Measurements from ENCODE around the gene MXRA8. TPM values are rescaled to one million over a fixed set of nuclear protein-coding genes. Genes with fewer than 3 reads are reported as not detected.
"Not testable (repeated sequence)": the region's sequence is repeated elsewhere in the genome, so short reads cannot be mapped to it uniquely, and the experiment has no call there.

The MXRA8 gene
- total RNA-seq, 4 donors from 2014 or later = 57.1 to 143 (median 106) TPM

- intact Hi-C loops (cut with DNase I) = no loop called here
- TF ChIP-seq POLR2A (IDR thresholded peaks at IDR 0.05) (no peak), CTCF (IDR thresholded peaks at IDR 0.05) (no peak)
- Histone ChIP-seq H3K27me3 (no peaks in the 10 kb centered on the region), H3K36me3 (peaks cover 15 to 34% of the 10 kb centered on the region in 2 donors), H3K9me3 (no peaks in the 10 kb centered on the region), H3K4me1 (peaks cover 27 to 30% of the 10 kb centered on the region in 2 donors), H3K27ac (no peak overlapping the region), H3K4me3 (replicated peaks in 1 of 3) (no peak overlapping the region)
- WGBS, 2 donors = 89 to 90% methylated on average over 7 of the region's 7 CpGs
- DNase-seq = no peak
Observed at GRCh38 chr1:1403653-1404052, 45.3 kb upstream of the MXRA8 start.

DNA sequence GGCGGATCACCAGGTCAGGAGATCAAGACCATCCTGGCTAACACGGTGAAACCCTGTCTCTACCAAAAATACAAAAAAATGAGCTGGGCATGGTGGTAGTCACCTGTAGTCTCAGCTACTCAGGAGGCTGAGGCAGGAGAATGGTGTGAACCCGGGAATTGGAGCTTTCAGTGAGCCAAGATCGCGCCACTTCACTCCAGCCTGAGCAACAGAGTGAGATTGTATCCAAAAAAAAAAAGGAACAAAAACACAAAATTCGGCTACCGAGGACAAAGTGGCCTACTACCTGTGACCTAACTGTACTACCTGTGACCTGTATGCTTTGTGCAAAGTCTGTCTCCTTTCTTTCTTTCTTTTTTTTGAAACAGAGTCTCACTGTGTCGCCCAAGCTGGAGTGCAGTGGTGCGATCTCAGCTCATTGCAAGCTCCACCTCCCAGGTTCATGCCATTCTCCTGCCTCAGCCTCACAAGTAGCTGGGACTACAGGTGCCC, 44.6 kb upstream of the MXRA8 start:
- H3K4me1 ChIP-seq = peaks cover 26 to 29% of the 10 kb centered on the region in 2 donors
- H3K9me3 ChIP-seq; intact Hi-C loops (cut with DNase I); H3K27me3 ChIP-seq; H3K27ac ChIP-seq; H3K4me3 ChIP-seq (replicated peaks in 1 of 3); DNase-seq: not testable (repeated sequence)
- WGBS, 2 donors = 91 to 95% methylated on average over 9 of the region's 9 CpGs
- peaks cover 16 to 34% of the 10 kb centered on the region in 2 donors for H3K36me3 ChIP-seq

- Histone ChIP-seq H3K27ac (no peak overlapping the region), H3K36me3 (peaks cover 23 to 40% of the 10 kb centered on the region in 2 donors), H3K4me1 (peaks cover 28 to 30% of the 10 kb centered on the region in 2 donors), H3K4me3 (replicated peaks in 1 of 3) (no peak overlapping the region), H3K9me3 (no peaks in the 10 kb centered on the region), H3K27me3 (no peaks in the 10 kb centered on the region)
- intact Hi-C loops (cut with DNase I) = no loop called here
- 81 to 82% methylated on average over 18 to 20 of the region's 20 CpGs for WGBS, 2 donors
- peak in 2 of 6 experiments; percentile 12 to 33 for TF ChIP-seq CTCF (IDR thresholded peaks at IDR 0.05)
- TF ChIP-seq POLR2A (IDR thresholded peaks at IDR 0.05) = no peak
- DNase-seq = peak in 1 of 2 donors; percentile 26
Observed at GRCh38 chr1:1402072-1402900, 43.9 kb upstream of the MXRA8 start.

GRCh38 chr1:1401457-1402010, 43.2 kb upstream of the MXRA8 start:
- DNase-seq = no peak

More at GRCh38 chr1:1401457-1402010, 43.2 kb upstream of the MXRA8 start:
- H3K4me1 ChIP-seq = peaks cover 26 to 30% of the 10 kb centered on the region in 2 donors
- H3K36me3 ChIP-seq = peaks cover 29 to 44% of the 10 kb centered on the region in 2 donors
- WGBS, 2 donors = 88 to 91% methylated on average over 7 of the region's 7 CpGs
- H3K4me3 ChIP-seq (replicated peaks in 1 of 3) = no peak overlapping the region
- H3K9me3 ChIP-seq = no peaks in the 10 kb centered on the region
- no peaks in the 10 kb centered on the region for H3K27me3 ChIP-seq
- H3K27ac ChIP-seq = no peak overlapping the region
- intact Hi-C loops (cut with DNase I) = no loop called here
- TF ChIP-seq CTCF (IDR thresholded peaks at IDR 0.05) (no peak), POLR2A (IDR thresholded peaks at IDR 0.05) (no peak)

Data from thyroid gland (tissue), 4 donors.